MM.1S (cell line): ENCODE measurements around the gene CALML4.

Source experiments
- EZH2 ChIP-seq: fragments of 300-600 bp; sonication (generic); optimal IDR thresholded peaks from 2 replicates; pipeline ENCODE3; 2017; ENCODE audit warnings: low read depth, mild to moderate bottlenecking, antibody characterized with exemption, low read length, mixed read lengths
- EZH2phosphoT487 ChIP-seq: fragments of 300-600 bp; sonication (generic); IDR thresholded peaks from 2 replicates; pipeline ENCODE4 v1.6.1; 2018; ENCODE audit warnings: antibody characterized with exemption, low read length
- TF ChIP-seq, protein P1 (sequence below): fragments of 300-600 bp; sonication (generic); IDR thresholded peaks from 2 replicates; pipeline ENCODE4 v1.5.1; 2016; ENCODE audit warnings: antibody characterized with exemption, low read length, mixed read lengths

DNA sequence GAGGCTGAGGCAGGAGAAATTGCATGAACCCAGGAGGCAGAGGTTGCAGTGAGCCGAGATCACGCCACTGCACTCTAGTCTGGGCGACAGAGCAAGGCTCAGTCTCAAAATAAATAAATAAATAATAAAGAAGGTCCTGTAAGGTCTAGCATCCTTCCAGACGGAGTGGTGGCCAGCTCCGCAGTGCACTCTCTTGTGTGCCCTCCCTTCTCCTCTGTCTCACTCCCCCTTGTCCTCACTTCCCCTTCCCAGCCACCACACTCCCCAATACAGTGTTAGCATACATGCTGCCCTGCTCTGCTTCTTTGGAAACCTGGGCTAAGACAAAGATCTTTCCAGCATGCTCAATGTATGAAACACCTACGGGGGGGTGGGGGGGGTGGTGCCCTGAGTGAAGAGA lies 27.8 kb upstream of the CALML4 start:
- TF ChIP-seq, protein P1, sequence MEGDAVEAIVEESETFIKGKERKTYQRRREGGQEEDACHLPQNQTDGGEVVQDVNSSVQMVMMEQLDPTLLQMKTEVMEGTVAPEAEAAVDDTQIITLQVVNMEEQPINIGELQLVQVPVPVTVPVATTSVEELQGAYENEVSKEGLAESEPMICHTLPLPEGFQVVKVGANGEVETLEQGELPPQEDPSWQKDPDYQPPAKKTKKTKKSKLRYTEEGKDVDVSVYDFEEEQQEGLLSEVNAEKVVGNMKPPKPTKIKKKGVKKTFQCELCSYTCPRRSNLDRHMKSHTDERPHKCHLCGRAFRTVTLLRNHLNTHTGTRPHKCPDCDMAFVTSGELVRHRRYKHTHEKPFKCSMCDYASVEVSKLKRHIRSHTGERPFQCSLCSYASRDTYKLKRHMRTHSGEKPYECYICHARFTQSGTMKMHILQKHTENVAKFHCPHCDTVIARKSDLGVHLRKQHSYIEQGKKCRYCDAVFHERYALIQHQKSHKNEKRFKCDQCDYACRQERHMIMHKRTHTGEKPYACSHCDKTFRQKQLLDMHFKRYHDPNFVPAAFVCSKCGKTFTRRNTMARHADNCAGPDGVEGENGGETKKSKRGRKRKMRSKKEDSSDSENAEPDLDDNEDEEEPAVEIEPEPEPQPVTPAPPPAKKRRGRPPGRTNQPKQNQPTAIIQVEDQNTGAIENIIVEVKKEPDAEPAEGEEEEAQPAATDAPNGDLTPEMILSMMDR: no peak
- TF ChIP-seq EZH2phosphoT487 (no peak), EZH2 (no peak)
